CD4-positive, alpha-beta memory T cell (primary cell): Measurements from ENCODE around the gene LHB. TPM values are rescaled to one million over a fixed set of nuclear protein-coding genes. Genes with fewer than 3 reads are reported as not detected.
A peak's percentile ranks its signal among the peaks of the same experiment; 100 is the strongest.

Experiments used
- CTCF ChIA-PET: fragments of 350-600 bp; sonication (Branson Sonifier 250); formaldehyde crosslinking; loops from one replicate; lab custom pipeline; 2021; ENCODE audit warnings: inconsistent platforms; ENCODE audit not compliant: partially characterized antibody; lab: Charles Lee
- POLR2A ChIA-PET: fragments of 350-600 bp; sonication (Branson Sonifier 250); formaldehyde crosslinking; loops from one replicate; lab custom pipeline; 2021; ENCODE audit not compliant: partially characterized antibody; lab: Charles Lee
- DNase-seq, 5 donors: peaks; one replicate each; pipeline versions ENCODE4 v3.0.0 to v3.0.0-alpha.2; 2020 to 2022; ENCODE audit warnings: mixed read lengths in 1 of 5
- H3K27ac ChIP-seq: one replicate; pipeline ENCODE4 v1.7.0; 2013; ENCODE audit warnings: low read depth, low read length
- H3K27me3 ChIP-seq: 2 replicates; pipeline ENCODE4 v1.7.0; 2013; ENCODE audit warnings: mild to moderate bottlenecking, low read length, moderate library complexity; ENCODE audit not compliant: insufficient read depth
- H3K36me3 ChIP-seq: 2 replicates; pipeline ENCODE4 v1.7.0; 2013; ENCODE audit warnings: mild to moderate bottlenecking, low read length, moderate library complexity; ENCODE audit not compliant: insufficient read depth
- H3K4me1 ChIP-seq: 2 replicates; pipeline ENCODE4 v1.7.0; 2013; ENCODE audit warnings: mild to moderate bottlenecking, low read length, moderate library complexity; ENCODE audit not compliant: insufficient read depth
- H3K4me3 ChIP-seq, 2 donors: one replicate each; pipeline ENCODE4 v1.7.0; 2013; ENCODE audit warnings: low read length in 2 of 2, mild to moderate bottlenecking in 1 of 2
- H3K9me3 ChIP-seq, 2 donors: one replicate each; pipeline ENCODE4 v1.7.0; 2013; ENCODE audit warnings: low read length in 2 of 2, control low read depth in 1 of 2; ENCODE audit not compliant: control insufficient read depth in 1 of 2
- H3K27ac Mint-ChIP-seq, 7 donors: one replicate each; pipeline ENCODE4 v1.8.0; 2020 to 2021; ENCODE audit warnings: mixed read lengths in 7 of 7, mild to moderate bottlenecking in 6 of 7, inconsistent platforms in 3 of 7, moderate library complexity in 3 of 7
- H3K27me3 Mint-ChIP-seq, 2 donors: one replicate each; pipeline ENCODE4 v1.8.0; 2020 to 2021; ENCODE audit warnings: mixed read lengths in 2 of 2
- H3K36me3 Mint-ChIP-seq, 2 donors: one replicate each; pipeline ENCODE4 v1.8.0; 2020 to 2021; ENCODE audit warnings: mixed read lengths in 2 of 2, inconsistent platforms in 1 of 2, mild to moderate bottlenecking in 1 of 2
- H3K4me1 Mint-ChIP-seq, 4 donors: one replicate each; pipeline ENCODE4 v1.8.0; 2020 to 2021; ENCODE audit warnings: mixed read lengths in 4 of 4, mild to moderate bottlenecking in 1 of 4
- H3K4me3 Mint-ChIP-seq, 8 donors: one replicate each; pipeline ENCODE4 v1.8.0; 2020 to 2021; ENCODE audit warnings: mixed read lengths in 8 of 8, mild to moderate bottlenecking in 7 of 8, moderate library complexity in 6 of 8, inconsistent platforms in 3 of 8
- H3K9me3 Mint-ChIP-seq, 8 donors: one replicate each; pipeline ENCODE4 v1.8.0; 2020 to 2021; ENCODE audit warnings: mixed read lengths in 8 of 8, mild to moderate bottlenecking in 5 of 8, inconsistent platforms in 3 of 8, moderate library complexity in 1 of 8
- intact Hi-C: fragments of 100-400 bp; cut with micrococcal nuclease; formaldehyde crosslinking; loops from one replicate; pipeline ENCODE4 v1.15.1; 2023
- polyA plus RNA-seq, 2 donors: library from polyadenylated mRNA; unstranded; fragments of 300-500 nt; fragmentation: Illumina TruSeq; gene quantifications; one replicate each; pipeline ENCODE4 v1.2.3, GENCODE V29; 2021
- total RNA-seq, 2 experiments: library from RNA; stranded (reverse); gene quantifications; one replicate each; pipeline ENCODE4 v1.2.3, GENCODE V29; 2021

The LHB gene
- not detected for total RNA-seq
- under 1 TPM in 1 of 2 donors, not detected in 1; 0.49 TPM for polyA plus RNA-seq

DNA sequence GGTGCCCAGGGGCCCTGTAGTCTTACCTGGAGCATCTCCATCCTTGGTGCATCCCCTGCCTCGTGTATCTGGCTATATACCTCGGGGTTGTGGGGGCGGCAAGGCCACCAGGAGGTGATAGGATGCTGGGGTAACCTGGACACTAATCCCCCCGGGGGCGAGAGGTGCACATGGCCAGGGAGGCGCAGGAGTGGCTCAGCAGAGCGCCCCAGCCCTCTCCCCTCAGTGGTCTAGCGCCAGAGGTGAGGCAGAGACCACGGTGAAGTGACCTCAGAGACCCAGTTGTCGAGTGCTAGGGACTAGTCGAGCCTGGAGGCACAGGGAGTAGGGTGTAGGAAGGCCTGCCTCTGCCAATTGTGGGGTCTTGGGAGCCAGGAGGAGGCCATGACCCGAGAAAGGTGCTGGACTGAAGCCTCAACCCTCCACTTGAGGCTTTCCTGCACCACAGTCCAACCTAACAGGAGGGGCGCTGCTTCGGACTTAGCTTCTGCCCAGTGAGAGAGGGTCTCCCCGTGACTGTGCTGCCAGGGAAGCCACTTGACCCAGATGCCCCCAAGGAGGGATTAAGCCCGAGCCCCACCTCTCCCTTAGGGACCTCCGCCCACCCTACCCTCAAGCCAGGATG is at the start of gene LHB:
TSS of gene LHB (minus strand) at position 51 of the 625 bp plus-strand sequence. CDS start at position 41, 10 bp downstream.
- intact Hi-C loops: no loop called here
- peak within 1 kb of the TSS in 6 of 7 donors; percentile 13 to 66 (median 37) for H3K27ac Mint-ChIP-seq
- H3K4me3 ChIP-seq: peak within 1 kb of the TSS in 1 of 2 donors; percentile 73
- H3K4me1 ChIP-seq: peaks cover 24% of the 10 kb centered on the region
- peak within 1 kb of the TSS; percentile 23 for H3K27ac ChIP-seq
- ChIA-PET POLR2A (interaction anchor here (1.2 to 3.4 kb wide), 5 partner anchors 17 to 142 kb away, joined by 3 to 33 read pairs (median 7); partner anchors contain the start of genes GYS1, NUCB1 and RUVBL2), CTCF (interaction anchor here (0.6 to 3.0 kb wide), 6 partner anchors 13 to 798 kb away, joined by 3 to 22 read pairs (median 4); partner anchors contain the start of genes GYS1 and RUVBL2)
- H3K9me3 ChIP-seq: no peaks in the 10 kb centered on the region
- H3K4me1 Mint-ChIP-seq: peaks cover 15 to 39% (median 25%) of the 10 kb centered on the region in 4 donors
- DNase-seq: no peak
- H3K27me3 ChIP-seq: no peaks in the 10 kb centered on the region
- H3K27me3 Mint-ChIP-seq: peaks cover 0 to 3% of the 10 kb centered on the region in 2 donors
- H3K36me3 Mint-ChIP-seq: peaks cover 4 to 20% of the 10 kb centered on the region in 2 donors
- H3K36me3 ChIP-seq: peaks cover 4% of the 10 kb centered on the region
- peak within 1 kb of the TSS; percentile 79 to 94 (median 89) for H3K4me3 Mint-ChIP-seq
- H3K9me3 Mint-ChIP-seq: no peaks in the 10 kb centered on the region

DNA sequence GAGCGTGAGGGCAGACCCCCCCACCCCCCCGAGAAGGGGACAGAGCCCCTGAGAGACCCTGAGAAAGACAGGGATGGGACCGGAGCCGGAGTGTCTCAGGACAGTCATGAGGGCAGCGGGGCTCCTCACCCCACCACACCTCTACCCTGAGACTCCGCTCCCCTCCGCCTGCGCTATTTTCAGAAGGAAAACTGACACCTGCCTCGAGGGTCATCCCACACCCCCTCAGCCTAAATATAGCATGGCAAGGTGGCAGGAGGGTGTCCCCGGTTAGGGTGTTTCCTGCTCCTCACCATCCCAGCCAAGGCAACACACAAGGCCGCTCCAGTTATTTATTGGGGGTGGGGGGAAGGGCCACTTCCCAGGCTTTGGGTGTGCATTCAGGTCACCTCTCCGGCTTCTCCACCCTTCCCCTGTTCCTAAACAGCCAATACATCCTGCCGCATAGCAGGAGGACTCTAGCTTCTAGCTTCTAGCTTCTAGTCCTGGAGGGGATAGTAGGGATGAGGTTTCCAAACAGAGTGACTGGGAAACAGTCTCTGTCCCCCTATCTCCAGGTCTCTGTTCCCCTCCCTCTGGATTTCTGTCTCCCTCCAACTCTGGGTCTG is 49.1 kb upstream of the LHB start:
- no peaks in the 10 kb centered on the region for H3K4me1 ChIP-seq
- peaks cover 0 to 6% (median 3%) of the 10 kb centered on the region in 8 donors for H3K9me3 Mint-ChIP-seq
- H3K36me3 ChIP-seq: no peaks in the 10 kb centered on the region
- H3K4me1 Mint-ChIP-seq: peaks cover 0 to 11% (median 0%) of the 10 kb centered on the region in 4 donors
- no peak overlapping the region for H3K4me3 Mint-ChIP-seq
- peaks cover 27 to 40% of the 10 kb centered on the region in 2 donors for H3K27me3 Mint-ChIP-seq
- peaks cover 7% of the 10 kb centered on the region for H3K27me3 ChIP-seq
- H3K27ac Mint-ChIP-seq: no peak overlapping the region
- H3K27ac ChIP-seq: no peak overlapping the region
- H3K9me3 ChIP-seq: no peaks in the 10 kb centered on the region
- H3K4me3 ChIP-seq: no peak overlapping the region
- intact Hi-C loops: no loop called here
- CTCF ChIA-PET: interaction anchor here (1.4 kb wide), 1 partner anchor 40 kb away, joined by 3 read pairs; no protein-coding TSS in a partner anchor
- H3K36me3 Mint-ChIP-seq: no peaks in the 10 kb centered on the region
- no peak for DNase-seq
- POLR2A ChIA-PET: no interaction called here

DNA sequence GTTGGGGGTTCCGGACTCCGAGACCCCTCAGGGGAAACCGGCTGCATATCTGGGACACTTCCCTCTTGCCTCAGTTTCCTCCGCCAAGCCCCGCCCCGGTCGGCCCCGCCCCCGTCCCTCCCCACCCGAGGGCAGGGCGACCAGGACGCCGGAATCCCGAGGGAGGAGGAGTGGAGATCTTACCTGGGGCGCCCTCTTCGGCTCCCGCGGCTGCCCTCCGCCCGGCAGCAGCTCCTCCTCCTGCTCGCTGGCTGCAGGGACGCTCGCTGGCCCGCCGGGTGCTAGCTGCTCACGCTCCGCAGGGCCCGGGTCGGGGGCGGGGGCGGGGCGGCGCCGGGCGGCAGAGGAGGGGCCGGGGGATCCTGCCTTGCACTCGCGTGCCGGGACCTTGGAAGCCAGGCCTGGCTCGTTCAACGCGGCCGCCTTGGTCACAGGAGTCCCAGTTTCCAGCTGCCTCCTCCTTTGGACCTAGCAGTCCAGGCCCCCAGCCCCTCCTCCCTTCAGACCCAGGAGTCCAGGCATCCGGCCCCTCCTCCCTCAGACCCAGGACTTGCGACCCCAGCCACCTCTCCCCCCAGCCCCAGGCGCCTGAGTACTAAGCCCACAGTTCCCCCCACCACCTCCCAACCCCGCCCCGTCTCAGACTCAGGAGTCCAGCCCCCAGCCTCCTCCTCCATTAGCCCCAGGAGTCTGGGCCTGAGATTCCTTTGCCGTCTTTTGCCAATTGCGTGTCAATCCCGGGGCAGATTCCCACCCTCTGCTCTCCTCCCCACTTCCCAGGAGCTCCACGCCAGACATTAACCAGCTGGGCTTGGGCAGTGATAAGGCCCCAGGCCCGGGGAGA is 48.1 kb upstream of the LHB start, which contains the start of gene NTF4:
TSS of gene NTF4 (minus strand) at position 51 of the 844 bp plus-strand sequence. CDS start 2,821 bp downstream, outside the sequence.
- Histone ChIP-seq H3K4me1 (no peaks in the 10 kb centered on the region), H3K9me3 (no peaks in the 10 kb centered on the region), H3K27me3 (peaks cover 7% of the 10 kb centered on the region), H3K4me3 (no peak within 1 kb of the TSS), H3K27ac (no peak within 1 kb of the TSS), H3K36me3 (no peaks in the 10 kb centered on the region)
- Mint-ChIP-seq H3K27me3 (peaks cover 25 to 37% of the 10 kb centered on the region in 2 donors), H3K4me3 (peak within 1 kb of the TSS in 2 of 8 donors; percentile 43 to 52), H3K27ac (peak within 1 kb of the TSS in 2 of 7 donors; percentile 6 to 31), H3K4me1 (peaks cover 0 to 5% (median 0%) of the 10 kb centered on the region in 4 donors), H3K36me3 (no peaks in the 10 kb centered on the region), H3K9me3 (peaks cover 0 to 6% (median 3%) of the 10 kb centered on the region in 8 donors)
- ChIA-PET CTCF (interaction anchor here (1.4 kb wide), 1 partner anchor 41 kb away, joined by 3 read pairs; no protein-coding TSS in a partner anchor), POLR2A (no interaction called here)
- no peak for DNase-seq
- intact Hi-C loops: no loop called here

DNA sequence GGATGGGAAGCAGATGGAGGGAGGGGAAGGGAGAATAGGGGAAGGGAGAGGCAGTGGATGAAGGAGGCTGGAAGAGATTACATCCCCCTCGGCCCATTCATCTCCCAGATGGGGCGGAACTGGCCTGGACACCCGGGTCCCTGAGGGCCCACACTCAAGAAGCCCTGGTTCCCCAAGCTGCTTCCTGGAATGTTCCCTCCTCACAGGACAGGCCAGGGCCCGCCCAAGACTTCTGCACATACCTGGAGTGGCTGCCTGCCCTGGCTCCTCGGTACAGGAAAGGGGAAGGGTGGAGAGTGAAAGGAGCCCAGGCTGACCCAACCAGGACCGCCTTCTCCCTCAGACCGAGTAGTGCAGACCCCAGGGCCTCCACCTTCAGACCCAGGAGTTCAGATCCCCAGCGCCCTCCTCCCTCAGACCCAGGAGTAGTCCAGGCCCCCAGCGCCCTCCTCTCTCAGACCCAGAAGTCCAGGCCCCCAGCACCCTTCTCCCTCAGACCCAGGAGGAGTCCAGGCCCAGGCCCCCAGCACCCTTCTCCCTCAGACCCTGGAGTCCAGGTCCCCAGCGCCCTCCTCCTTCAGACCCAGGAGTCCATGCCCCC is 47.2 kb upstream of the LHB start:
- Histone ChIP-seq H3K27ac (no peak overlapping the region), H3K27me3 (peaks cover 8% of the 10 kb centered on the region), H3K9me3 (no peaks in the 10 kb centered on the region), H3K36me3 (no peaks in the 10 kb centered on the region), H3K4me1 (no peaks in the 10 kb centered on the region), H3K4me3 (no peak overlapping the region)
- POLR2A ChIA-PET: no interaction called here
- Mint-ChIP-seq H3K4me1 (peaks cover 0 to 5% (median 0%) of the 10 kb centered on the region in 4 donors), H3K27ac (no peak overlapping the region), H3K4me3 (peak overlapping the region in 2 of 8 donors; percentile 43 to 52), H3K27me3 (peaks cover 22 to 37% of the 10 kb centered on the region in 2 donors), H3K36me3 (no peaks in the 10 kb centered on the region), H3K9me3 (peaks cover 0 to 4% (median 0%) of the 10 kb centered on the region in 8 donors)
- DNase-seq: no peak
- intact Hi-C loops: no loop called here
- CTCF ChIA-PET: interaction anchor here (1.4 kb wide), 1 partner anchor 42 kb away, joined by 3 read pairs; no protein-coding TSS in a partner anchor

DNA sequence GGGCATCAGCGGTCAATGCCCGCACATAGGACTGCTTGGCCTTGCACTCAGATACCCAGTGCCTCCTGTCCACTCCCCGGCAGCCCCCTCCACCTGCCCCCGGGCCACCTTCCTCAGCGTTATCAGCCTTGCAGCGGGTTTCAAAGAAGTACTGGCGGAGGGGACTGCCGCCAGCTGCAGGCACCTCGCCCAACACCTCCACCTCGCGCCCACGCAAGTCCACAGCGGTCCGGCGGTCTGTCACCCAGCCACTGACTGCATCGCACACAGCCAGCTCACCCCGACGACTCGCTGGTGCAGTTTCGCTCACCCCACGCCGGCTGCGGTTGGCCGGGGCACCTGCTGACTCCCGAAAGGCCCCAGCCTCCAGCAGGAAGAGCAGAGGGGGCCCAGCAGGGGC is 44.6 kb upstream of the LHB start:
- POLR2A ChIA-PET: no interaction called here

DNA sequence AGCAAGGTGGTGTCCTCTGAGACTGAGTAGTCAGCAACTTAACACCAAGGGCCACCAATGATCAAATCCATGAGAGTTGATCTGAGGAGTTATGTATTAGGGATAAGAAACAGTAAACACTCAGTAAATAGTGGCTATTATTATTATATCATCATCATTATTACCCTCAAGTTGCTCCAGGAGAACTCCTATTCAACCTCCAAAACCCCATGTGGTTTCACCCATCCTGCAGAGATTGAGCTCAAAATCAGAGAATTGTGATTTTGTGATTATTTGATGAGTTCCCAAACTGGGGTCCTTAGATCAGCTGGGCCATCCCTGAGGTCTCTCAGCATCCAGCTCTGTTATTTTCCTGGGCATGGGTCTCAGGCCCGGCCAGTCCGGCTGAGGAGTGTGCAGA is 44.1 kb upstream of the LHB start:
- intact Hi-C loops: no loop called here
- Histone ChIP-seq H3K4me1 (peaks cover 21% of the 10 kb centered on the region), H3K9me3 (no peaks in the 10 kb centered on the region), H3K27ac (no peak overlapping the region), H3K4me3 (no peak overlapping the region), H3K36me3 (no peaks in the 10 kb centered on the region), H3K27me3 (peaks cover 25% of the 10 kb centered on the region)
- no peak for DNase-seq
- ChIA-PET CTCF (no interaction called here), POLR2A (no interaction called here)
- H3K27me3 Mint-ChIP-seq: peaks cover 20 to 29% of the 10 kb centered on the region in 2 donors
- H3K27ac Mint-ChIP-seq: no peak overlapping the region
- peaks cover 7 to 22% (median 15%) of the 10 kb centered on the region in 4 donors for H3K4me1 Mint-ChIP-seq
- H3K36me3 Mint-ChIP-seq: no peaks in the 10 kb centered on the region
- no peak overlapping the region for H3K4me3 Mint-ChIP-seq
- peaks cover 0 to 3% (median 0%) of the 10 kb centered on the region in 8 donors for H3K9me3 Mint-ChIP-seq

More for the DNA sequence above, 44.6 kb upstream of the LHB start:
- DNase-seq: no peak
- peaks cover 7 to 22% (median 13%) of the 10 kb centered on the region in 4 donors for H3K4me1 Mint-ChIP-seq
- H3K27ac Mint-ChIP-seq: no peak overlapping the region
- Histone ChIP-seq H3K27me3 (peaks cover 25% of the 10 kb centered on the region), H3K4me1 (peaks cover 17% of the 10 kb centered on the region), H3K27ac (no peak overlapping the region), H3K9me3 (no peaks in the 10 kb centered on the region), H3K4me3 (no peak overlapping the region), H3K36me3 (no peaks in the 10 kb centered on the region)
- H3K36me3 Mint-ChIP-seq: no peaks in the 10 kb centered on the region
- intact Hi-C loops: no loop called here
- peaks cover 22 to 34% of the 10 kb centered on the region in 2 donors for H3K27me3 Mint-ChIP-seq
- peaks cover 0 to 3% (median 0%) of the 10 kb centered on the region in 8 donors for H3K9me3 Mint-ChIP-seq
- H3K4me3 Mint-ChIP-seq: no peak overlapping the region
- CTCF ChIA-PET: no interaction called here
